SU-DHL-6 (cell line): ENCODE results near the gene TXNDC2.

Experiments used
- CTCF ChIP-seq: fragments of 200-600 bp; sonication (generic); IDR thresholded peaks from one replicate; pipeline ENCODE4 v1.5.1; 2017; ENCODE audit warnings: antibody characterized with exemption, mild to moderate bottlenecking, low read length, moderate library complexity; ENCODE audit not compliant: insufficient read depth, poor library complexity, severe bottlenecking
- EZH2phosphoT487 ChIP-seq: fragments of 200-600 bp; sonication (generic), shearing (Covaris generic); conservative IDR thresholded peaks from 2 replicates; pipeline ENCODE4 v1.6.1; 2018; ENCODE audit warnings: mild to moderate bottlenecking, antibody characterized with exemption, low read length, moderate library complexity, mixed read lengths

- no peak for TF ChIP-seq CTCF
- no peak for TF ChIP-seq EZH2phosphoT487
These were observed 30.1 kb upstream of the TXNDC2 start for GRCh38 chr18:9855681-9856080.
